Measurements from ENCODE around the gene PRDM12.

The PRDM12 gene

GRCh38 chr9:130718562-130718961, 54.2 kb downstream of the PRDM12 start:
- DNase-seq (ENCODE audit: low spot score) (no peak), FAIRE-seq (no peak)

- FAIRE-seq (no peak), DNase-seq (ENCODE audit: low spot score) (no peak)
Measured at GRCh38 chr9:130720762-130721161, 56.4 kb downstream of the PRDM12 start.

- FAIRE-seq, result no peak
- no peak for DNase-seq (ENCODE audit: low spot score)
Measured at GRCh38 chr9:130728721-130729120, 64.3 kb downstream of the PRDM12 start.

GRCh38 chr9:130729145-130729544, 64.8 kb downstream of the PRDM12 start:
- no peak for DNase-seq (ENCODE audit: low spot score)
- no peak for FAIRE-seq

- no peak for FAIRE-seq
Measured at GRCh38 chr9:130731355-130731754, 67.0 kb downstream of the PRDM12 start.

GRCh38 chr9:130732136-130732535, 67.7 kb downstream of the PRDM12 start:
- DNase-seq (ENCODE audit: low spot score) (no peak), FAIRE-seq (no peak)

More at GRCh38 chr9:130731355-130731754, 67.0 kb downstream of the PRDM12 start:
- no peak for DNase-seq (ENCODE audit: low spot score)

Data from RCC 7860 (cell line).